ENCODE measurements around the gene SRGAP3.

The SRGAP3 gene

DNA sequence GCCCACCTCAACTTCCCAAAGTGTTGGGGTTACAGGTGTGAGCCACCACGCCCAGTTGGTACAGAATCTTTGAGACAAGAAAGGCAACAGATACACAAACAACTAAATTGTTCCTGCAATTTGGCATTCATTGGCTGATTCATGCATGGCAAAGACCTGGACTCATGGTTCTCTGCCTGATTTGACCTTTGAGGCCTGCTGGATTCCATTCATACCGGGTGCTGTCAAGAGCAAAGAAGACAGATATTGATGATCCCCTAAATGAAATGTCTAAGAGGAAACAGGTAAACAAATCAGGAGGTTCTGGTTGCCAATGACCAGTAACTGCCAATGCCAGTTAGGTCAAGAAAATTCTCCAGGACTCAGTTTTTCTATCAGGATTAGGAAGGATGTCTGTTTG lies 242.2 kb downstream of the SRGAP3 start:
- no peak for DNase-seq

DNA sequence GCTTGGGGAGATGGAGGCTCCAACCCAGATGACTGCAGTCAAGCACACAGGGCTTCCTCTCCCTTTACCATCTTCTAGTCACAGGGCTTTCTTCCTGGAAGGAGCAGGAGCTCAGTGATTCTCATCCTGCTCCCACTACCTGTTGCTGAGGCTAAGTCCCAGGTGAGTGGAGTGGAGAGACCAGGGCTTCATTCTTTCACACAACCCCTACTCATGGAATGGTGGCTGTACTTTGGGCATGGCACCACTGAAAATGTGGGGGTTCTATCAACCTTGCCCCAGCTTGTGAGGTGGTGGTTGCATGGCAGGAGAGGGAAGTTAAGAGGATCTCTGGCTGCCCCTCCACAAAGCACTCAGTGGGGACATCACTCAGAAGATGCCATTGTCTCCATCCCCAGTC lies 249.4 kb downstream of the SRGAP3 start:
- no peak for DNase-seq

DNA sequence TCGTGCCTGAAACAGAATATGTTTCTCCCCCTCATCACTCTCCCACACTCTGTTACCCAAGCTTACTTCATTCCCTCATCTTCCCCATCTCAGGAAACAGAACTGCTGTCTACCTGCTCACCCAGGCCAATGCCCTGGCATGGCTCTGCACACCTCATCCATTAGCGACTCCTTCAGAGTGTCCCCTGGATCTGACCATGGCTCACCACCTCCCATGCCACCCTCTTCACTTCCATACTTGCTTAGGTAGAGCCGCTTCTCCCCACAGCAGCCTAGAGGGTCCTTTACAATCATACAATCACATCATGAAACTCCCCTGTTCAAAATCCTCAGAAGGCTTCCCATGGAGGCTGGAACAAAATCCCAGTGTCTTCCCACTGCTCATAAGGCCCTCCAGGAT lies 252.3 kb downstream of the SRGAP3 start:
- no peak for DNase-seq

DNA sequence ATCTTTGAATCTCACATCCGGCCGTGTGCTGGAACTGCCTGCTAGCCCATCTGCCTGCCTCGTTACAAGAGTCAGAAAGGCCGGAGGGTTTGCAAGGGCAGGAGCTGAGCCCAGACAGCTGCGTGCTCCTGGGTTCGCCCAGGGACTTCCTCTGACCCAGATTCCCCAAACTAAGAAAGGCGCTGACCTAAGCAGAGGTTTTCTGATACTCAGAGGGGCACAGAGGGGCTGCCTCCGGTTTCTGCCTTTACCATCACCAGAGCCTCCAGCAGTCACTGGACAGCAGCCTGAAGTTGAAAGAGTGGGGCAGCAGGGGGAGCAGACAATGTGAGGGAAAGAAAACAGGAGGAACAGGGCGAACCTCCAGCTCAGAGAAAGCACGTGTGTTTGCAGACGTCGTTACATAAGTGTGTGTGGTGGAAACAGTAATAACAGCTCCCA lies 252.7 kb downstream of the SRGAP3 start:
- DNase-seq = no peak

DNA sequence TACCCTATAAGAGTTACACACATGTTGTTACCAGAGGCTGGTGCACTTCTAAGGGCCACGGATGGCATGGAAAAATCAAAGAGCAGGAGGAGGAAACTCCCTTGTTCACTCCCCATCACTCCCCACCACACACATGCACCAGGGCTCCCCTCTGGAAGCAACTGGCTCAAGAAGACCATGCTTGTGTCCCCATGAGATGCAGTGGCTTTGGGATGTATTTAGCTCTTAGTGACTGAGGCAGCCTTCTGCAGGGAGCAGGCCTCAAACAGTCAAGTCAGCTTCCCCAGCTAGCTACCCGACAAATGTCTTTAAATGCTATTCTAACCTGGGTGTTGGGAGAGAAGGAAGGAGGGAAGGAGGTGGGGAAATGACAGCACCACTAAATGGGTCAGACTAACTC lies 253.2 kb downstream of the SRGAP3 start:
- DNase-seq = no peak

DNA sequence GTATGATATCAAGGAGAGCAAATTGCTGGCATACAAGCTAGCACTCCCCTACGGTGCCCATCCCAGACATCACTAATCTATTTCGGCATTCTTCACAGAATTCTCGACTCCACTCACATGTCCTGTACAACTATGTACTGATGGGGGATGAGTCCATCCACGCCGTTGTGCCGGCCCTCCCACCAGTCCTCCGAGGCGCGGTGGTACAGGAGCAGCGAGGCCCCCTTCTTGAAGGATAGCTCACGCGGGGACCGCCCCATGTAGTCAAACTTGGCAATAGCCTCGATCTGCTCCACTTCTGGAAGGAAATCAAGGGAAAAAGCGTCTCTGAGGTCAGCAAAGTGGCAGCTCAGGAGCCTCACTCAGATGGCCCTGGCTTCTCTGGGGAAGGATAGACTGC lies 255.2 kb downstream of the SRGAP3 start:
- DNase-seq = no peak

DNA sequence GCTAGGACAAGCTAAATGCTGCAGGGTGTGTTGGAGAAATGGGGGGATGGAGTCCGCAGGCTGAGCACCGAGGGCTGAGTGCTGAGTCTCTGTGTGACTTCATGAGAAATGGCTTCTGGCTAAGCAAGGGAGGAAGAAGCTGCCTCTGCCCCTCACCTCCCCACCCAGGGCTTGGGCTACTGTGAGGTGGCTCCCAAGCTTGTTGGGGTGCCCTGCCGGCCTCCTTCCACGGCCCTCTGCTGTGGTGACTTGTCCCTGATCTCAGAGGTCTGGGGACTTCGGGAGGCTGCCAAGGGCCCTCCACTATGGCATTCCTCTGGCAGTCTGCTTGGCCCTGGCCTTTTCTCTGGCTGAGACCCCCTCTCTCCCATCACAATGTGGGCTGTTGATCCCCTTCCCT lies 256.1 kb downstream of the SRGAP3 start:
- no peak for DNase-seq

DNA sequence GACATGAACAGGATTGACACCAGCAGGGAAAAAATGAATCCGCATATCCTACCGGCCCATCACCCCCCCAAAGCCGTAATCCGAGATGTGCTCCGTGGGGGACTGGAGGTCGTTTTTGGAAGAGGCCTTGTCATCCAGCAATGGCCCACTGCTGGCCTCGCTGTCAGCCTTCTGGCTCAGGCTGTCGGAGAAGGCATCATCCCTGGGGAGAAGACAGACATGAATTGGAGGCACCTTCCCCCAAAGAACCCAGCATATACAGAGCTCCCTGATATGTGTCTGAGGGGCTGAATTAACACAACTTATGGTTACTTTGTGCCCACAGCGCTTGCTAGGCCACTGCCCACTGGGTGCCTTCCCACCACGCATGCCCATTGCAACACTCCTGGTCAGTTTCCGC lies 256.6 kb downstream of the SRGAP3 start:
- no peak for DNase-seq

DNA sequence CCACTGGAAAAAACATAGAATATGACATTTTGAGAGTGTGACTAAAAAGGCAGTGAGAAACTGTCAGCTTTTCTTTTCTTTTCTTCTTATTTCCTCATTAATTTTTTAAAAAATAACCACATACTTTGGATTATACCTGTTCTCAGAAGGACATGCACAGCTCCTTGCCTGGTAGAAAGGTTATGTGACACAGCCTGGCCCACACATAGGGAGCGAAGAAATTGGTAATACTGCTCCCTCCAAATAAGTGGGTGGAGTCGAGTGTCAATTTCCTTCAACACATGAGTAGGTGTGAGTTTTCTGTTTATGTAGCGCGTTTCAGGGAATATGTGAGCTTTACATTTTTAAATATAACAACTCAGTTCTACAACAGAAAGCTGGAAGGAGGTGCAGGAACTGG lies 257.2 kb downstream of the SRGAP3 start:
- DNase-seq = no peak

DNA sequence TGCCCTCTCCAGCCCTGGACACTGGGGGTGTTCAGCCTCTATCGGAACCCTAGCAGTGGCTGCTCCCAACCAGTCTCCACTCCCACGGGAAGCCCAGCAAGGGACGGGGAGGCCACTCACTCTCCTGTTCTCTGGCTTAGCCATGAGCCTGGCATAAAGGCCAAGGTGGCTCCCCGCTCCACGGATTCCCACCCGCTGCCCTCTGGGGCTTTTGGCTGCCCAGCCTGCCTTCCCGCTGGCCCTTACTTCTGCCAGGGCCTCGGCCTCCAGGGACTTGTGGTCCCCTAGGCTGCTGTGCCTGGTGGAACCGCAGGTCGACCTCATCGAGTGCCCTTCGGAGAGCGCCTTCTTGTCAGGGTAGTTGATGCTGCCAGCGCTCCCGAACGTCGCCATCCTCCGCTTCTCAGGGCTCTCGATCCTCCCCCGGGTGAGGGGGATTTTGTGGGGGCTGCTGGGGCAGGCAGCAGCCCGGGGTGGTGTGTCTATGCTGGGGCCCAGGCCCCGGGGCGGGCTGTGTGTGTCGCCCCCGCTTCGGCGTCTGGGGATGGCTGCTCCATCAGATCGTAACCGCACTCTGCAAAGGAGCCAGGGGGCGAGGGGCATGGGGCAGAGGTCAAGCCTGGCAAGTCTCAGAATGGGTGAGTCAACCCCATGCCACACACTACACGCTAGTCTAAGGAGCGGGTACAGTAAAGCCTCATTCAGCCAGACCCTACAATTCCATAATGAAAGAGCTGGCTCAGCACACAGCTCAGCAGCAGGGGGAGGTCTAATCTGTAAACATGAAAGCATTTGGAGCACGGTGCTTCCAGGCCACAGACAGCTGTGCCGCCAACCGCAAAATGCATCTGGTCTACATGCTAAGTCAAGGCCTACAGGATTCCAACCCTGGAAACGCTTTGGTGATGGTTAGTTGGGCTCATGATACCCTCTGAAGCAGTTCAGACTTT lies 258.9 kb downstream of the SRGAP3 start:
- no peak for DNase-seq

DNA sequence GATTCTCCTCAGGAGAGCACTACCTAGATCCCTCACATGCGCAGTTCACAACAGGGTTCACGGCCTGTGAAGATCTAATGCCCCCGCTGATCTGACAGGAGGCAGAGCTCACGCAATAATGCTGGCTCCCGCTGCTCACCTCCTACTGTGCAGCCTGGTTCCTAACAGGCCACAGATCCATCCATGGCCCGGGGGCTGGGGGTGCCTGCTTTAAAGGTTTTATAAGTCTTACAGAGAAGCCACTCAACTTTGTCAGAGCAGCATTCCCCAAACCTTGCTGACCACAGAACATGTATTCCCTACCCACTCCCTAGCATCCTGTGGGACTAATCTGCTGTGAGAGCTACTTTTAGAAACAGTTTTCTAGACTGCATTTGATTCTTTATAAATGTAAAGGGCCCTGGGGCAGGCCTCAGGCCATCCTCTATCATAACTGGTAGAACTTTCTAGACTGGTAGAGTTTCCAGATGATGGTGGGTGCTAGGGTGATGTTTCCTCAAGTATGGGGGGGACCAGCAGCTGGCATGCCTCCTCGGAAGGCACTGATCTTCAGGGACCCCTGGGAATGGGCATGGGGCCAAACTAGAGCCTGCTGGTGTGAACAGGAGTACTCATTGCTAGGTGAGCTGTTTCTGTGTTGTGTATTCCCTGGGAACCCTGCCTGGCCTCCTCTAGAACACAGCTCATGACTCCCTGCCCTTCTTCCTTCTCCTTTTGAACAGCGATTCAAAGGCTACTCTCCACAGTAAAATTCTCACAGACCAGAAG lies 260.5 kb downstream of the SRGAP3 start:
- no peak for DNase-seq

DNA sequence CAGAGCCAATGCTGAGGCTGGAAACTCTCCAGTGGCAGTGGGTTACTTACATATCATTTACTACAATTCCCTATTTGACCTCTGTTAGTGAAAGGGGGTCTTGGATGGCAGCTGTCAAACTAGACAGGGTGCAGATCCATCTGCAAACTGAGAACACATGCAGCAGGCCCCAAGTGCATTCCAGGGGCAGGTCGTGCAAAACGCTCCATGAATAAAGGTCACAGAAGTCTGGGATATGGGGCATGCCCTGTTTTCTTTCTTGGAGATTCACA lies 261.1 kb downstream of the SRGAP3 start:
- DNase-seq = no peak

DNA sequence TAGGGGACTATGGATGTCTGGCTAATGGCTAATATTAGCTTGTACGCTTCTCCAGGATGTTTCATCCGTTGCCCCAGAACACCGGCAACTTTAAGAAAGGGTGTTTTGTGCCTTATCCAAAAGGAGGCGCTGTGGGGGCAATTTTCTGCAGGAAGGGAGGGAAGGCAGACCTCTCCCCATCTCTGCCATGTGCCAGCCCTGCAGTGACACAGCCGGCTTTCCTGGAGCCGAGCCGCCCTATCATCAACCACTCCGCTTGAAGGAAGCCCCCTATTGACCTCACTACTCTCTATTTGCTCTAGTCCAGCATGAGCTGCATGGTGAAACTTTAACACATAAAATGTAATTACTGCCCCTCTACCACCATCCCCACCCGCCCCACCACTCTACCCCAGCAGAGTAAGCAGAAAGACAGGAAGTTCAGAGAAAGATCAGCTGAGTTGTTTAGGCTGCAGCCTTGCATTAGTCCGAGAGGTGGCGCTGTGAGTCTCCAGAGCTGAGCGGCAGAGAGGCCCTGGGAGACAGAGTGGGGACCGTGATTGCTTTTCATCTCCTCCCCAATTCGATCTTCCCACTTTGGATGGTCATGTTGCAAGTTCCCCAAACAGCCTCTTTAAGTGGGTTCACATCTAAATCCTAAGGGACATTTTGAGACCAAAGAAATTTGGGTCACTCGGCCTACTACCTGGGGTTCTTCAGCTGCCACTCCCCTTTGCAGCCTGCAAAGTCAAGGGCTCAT lies 261.6 kb downstream of the SRGAP3 start:
- peak; percentile 52 for DNase-seq

DNA sequence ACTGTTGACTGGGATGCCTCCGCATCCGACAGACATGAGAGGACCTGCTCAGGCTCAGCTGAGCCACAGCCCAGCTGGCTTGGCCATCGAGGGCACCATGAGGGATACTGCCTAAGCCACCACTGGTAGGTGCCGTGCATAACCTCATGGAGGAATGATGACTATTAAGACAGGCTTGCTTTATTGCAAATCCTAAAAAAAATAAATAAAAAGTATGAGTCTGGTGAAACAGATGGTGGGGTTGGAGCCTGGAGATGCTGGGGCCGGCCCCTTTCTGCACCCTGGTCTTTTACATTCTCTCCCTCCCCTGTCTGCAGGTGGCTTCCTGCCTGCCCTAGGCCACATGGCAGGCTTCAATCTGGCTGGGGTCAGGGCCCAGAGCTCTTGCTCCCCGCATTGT lies 262.2 kb downstream of the SRGAP3 start:
- DNase-seq = no peak

DNA sequence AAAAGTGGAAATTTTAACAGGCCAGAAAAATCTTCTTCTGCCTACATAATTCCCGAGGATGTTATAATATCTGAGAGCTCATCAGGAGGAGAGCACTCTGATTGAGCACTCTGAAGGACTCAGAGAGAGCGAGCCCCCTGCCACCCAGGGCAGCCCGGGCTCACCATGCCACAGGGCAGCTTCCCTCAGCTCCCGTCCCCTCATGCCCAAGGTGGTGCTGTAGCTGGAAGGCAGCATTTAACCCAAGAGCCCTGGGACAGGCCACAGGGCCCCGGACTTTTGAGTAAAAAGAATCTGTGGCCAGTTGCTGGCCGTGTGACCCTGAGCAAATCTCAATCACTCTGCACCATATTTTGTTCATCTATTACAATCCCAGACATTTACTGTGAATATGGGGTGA lies 262.7 kb downstream of the SRGAP3 start:
- DNase-seq = no peak

DNA sequence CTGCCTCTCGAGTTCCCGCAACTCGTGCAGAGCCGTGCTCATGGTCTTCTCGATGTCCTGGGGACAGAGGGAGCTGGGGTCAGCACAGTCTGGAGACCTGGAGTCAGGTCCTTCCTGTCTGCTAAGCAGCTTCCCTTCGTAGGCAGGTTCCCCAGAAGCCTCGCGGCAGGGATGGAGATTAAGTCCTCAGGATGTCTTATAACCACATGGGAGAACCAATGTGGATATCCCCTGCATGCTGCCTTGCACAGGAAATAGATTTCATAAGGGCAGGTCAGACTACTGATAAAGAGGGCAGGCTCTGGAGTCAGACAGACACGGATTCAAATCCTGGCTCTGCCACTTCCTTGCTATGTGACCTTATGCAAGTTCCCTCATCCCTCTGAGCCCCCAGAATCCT lies 263.6 kb downstream of the SRGAP3 start:
- DNase-seq = no peak

DNA sequence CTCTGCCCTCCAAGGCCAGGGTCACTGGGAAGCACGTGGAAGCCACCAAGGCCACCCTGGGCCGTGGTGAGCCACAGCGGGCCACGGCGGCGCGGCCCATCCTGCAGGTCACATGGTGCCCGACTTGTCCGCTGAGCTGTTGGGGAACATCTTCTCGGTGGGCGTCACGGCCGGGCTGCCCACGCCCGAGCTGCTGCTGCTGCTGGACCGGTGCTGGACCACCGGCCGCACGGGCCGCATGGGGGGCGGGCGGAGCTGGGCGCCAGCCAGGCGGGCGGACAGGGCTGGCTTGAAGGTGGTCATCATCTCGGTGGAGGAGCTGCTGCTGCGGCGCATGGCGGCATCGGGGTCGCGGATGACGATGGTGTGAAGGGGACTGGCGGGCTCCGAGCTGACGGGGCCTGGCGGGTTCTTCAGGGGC lies 264.0 kb downstream of the SRGAP3 start:
- no peak for DNase-seq

DNA sequence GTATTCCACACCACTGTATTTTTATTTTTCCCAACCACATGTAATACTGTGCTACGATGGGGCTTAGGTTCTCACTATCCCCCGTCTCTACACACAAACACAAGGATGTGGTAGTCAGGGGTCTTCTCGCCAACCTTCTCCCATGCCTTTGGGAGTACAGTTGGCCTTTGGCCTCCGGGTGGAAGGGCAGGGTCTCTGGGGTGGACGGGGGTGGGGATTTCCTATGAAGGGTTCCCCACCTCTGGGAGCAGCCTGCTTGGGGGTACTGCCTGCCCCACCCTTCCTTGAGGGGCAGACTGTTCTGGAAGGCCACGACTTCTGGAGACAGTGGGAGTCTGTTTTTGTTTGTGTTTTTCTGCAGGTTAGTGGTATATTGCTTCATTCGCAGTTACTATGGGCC lies 264.9 kb downstream of the SRGAP3 start:
- no peak for DNase-seq

DNA sequence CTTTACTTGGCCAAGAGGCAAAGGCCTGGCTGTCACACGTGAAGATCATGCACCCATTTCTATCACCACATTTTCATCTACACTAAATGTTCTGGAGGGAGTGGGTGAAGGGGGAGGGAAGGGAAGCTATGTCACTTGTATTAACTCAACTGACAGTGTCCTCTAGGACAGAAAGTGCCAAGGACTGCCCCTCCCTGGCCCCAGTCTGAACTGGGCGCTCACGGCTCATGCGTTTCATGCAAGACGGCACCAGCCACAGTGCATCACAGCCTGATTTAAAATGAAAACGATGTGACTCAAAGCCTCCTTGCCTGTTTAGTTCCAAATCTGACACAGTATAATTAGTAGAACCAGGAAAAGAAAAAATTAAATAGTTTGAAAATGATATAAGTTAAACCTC lies 265.4 kb downstream of the SRGAP3 start:
- DNase-seq = no peak

DNA sequence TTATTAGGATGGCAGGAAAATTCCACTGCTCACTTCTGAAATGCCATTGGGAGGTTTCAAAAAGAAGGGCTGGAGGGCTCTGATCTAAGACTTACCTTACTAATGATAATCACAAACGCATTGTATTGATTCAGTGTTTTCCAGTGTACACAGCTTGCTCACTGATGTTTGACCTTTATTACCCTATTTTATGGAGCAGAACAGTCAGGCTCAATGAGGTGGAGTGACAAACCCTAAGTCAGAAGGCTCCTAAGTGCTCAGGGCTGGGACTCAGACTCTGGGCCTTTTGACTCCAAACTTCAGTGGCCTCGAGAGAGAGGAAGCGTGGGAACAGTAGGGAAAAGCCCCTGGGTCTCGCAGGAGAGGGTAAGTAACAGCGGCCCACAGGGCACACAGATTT lies 265.9 kb downstream of the SRGAP3 start:
- DNase-seq = no peak

DNA sequence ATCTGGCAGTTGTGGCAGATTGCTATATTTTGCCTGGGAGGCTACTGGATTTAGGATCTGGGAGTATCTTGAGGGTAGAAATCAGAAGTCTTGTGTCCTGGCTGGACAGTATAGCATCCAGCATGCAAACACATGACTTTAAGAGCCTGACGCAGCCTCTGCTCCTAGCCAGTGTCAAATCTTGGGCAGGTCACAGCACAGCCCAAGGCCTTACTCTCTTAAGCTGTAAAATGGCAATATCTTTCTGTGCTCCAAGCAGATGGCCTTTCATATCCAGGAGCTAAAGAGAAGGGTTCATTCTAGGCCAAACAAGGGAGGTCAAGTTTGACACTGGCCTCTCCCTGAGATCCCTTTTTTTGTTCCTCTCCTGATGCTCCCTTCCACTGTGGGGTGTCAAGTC lies 266.4 kb downstream of the SRGAP3 start:
- DNase-seq = no peak

DNA sequence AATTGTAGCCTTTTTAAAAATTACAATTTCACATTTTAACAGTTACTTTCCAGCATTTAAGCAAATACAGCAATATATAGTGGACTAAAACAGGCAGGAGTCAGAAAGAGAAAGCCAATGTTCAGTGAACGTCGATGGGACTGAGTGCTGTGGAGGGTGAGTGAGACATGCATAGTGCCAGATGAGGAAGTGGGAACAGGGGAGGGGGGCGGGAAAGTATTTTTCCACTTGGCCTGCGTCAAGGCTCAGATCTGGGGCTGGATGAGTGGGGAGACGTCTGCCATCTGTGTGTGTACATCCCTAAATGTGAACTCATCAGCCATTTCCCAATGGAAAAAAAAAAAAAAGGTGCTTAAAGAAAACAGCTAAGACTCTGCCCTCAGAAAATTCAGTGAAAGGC lies 266.9 kb downstream of the SRGAP3 start:
- no peak for DNase-seq

DNA sequence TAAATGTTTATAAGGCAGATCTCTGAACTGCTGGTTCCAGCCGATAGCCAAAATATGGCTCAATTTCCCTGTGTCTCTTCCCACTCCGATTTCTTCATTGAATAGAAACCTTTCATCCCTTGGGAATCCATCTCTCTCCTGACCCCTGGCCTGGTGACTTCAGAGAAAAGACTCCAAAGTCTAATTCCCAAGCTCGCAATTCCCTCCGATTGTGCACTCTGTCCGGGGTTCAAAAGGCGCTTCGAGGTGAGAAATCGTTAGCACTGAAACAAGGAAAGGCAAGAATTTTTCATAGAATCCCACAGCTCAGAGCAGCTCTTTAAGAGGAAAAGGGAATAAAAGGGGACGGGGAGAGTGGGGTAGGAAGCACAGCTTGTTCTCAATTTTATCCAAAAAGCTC lies 267.7 kb downstream of the SRGAP3 start:
- DNase-seq = no peak

DNA sequence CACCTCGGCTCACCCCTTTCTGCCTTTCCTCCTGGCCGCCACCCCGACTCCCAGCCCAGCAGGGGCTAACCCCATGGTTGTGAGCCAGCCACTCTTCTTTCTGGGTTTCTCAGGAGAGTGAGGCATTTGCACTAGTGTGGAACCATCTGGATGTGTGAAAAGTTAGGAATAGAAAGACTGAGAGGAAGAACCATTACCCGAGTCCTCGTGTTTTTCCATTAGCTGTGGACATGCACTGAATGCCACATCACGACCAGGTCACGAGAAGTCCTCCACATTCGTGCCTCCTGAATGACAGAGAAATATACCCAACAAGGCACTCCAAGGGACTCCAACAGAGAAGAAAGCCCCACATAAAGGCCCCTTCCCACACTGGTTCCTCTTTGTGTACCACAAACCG lies 268.1 kb downstream of the SRGAP3 start:
- no peak for DNase-seq

Measured in DMS53 (cell line).